Astrocyte of the cerebellum (primary cell): ENCODE measurements around the gene RNLS.

Experiments
- DNase-seq: peaks from one replicate; pipeline ENCODE4 v3.0.0-alpha.2; 2011; ENCODE audit warnings: low read depth
- H3K4me3 ChIP-seq: 2 replicates; pipeline ENCODE4 v1.5.1; 2011; ENCODE audit warnings: mild to moderate bottlenecking, low read depth, low read length, moderate library complexity
- CTCF ChIP-seq: IDR thresholded peaks from 2 replicates; pipeline ENCODE4 v1.5.1; 2012; ENCODE audit warnings: low read length, low read depth, moderate library complexity, mild to moderate bottlenecking; ENCODE audit errors: missing control alignments
- in situ Hi-C: cut with HindIII; loops from 2 replicates; pipeline ENCODE4 v1.10.0; 2017; ENCODE audit warnings: low sequenced_read_pairs

RNLS gene

GRCh38 chr10:88544140-88544870 lies 38.8 kb downstream of the RNLS start:
- no peak for DNase-seq

GRCh38 chr10:88542522-88542921 lies 40.6 kb downstream of the RNLS start:
- in situ Hi-C loops: no loop called here
- DNase-seq: no peak
- H3K4me3 ChIP-seq: no peak overlapping the region
- TF ChIP-seq CTCF: no peak

More at GRCh38 chr10:88544140-88544870, 38.8 kb downstream of the RNLS start:
- H3K4me3 ChIP-seq: no peak overlapping the region
- in situ Hi-C loops: no loop called here
- TF ChIP-seq CTCF: no peak

- no peak for DNase-seq
- in situ Hi-C loops: no loop called here
- no peak for TF ChIP-seq CTCF
- H3K4me3 ChIP-seq: no peak overlapping the region
Measured at GRCh38 chr10:88541116-88541626, 41.9 kb downstream of the RNLS start.

- H3K4me3 ChIP-seq: no peak overlapping the region
Measured at GRCh38 chr10:88540351-88540750, 42.8 kb downstream of the RNLS start.

GRCh38 chr10:88538048-88538447 lies 45.1 kb downstream of the RNLS start:
- in situ Hi-C loops: no loop called here
- no peak for TF ChIP-seq CTCF
- no peak overlapping the region for H3K4me3 ChIP-seq
- DNase-seq: peak; percentile 49

More at GRCh38 chr10:88540351-88540750, 42.8 kb downstream of the RNLS start:
- in situ Hi-C loops: no loop called here
- DNase-seq: no peak
- no peak for TF ChIP-seq CTCF

- in situ Hi-C loops: no loop called here
- no peak for TF ChIP-seq CTCF
Measured at GRCh38 chr10:88537322-88537721, 45.8 kb downstream of the RNLS start.

GRCh38 chr10:88536437-88536836 lies 46.7 kb downstream of the RNLS start:
- DNase-seq: no peak
- H3K4me3 ChIP-seq: no peak overlapping the region
- in situ Hi-C loops: no loop called here
- no peak for TF ChIP-seq CTCF

More at GRCh38 chr10:88537322-88537721, 45.8 kb downstream of the RNLS start:
- no peak overlapping the region for H3K4me3 ChIP-seq
- no peak for DNase-seq
